Measurements from ENCODE around the gene DNAJC18.
"Not testable (repeated sequence)": the region's sequence is repeated elsewhere in the genome, so short reads cannot be mapped to it uniquely, and the experiment has no call there.

DNAJC18 gene

GRCh38 chr5:139426203-139426885 lies 13.0 kb downstream of the DNAJC18 start:
- no peak for DNase-seq (ENCODE audit: low read depth in 2 of 2)

- no peak for DNase-seq (ENCODE audit: low read depth in 2 of 2)
Observed at GRCh38 chr5:139425497-139425896, 13.8 kb downstream of the DNAJC18 start.

- DNase-seq (ENCODE audit: low read depth in 2 of 2): no peak
Observed at GRCh38 chr5:139422307-139422893, 16.9 kb downstream of the DNAJC18 start.

GRCh38 chr5:139419226-139420192 lies 19.8 kb downstream of the DNAJC18 start:
- DNase-seq (ENCODE audit: low read depth in 2 of 2): no peak

GRCh38 chr5:139418793-139419192 lies 20.5 kb downstream of the DNAJC18 start:
- no peak for DNase-seq (ENCODE audit: low read depth in 2 of 2)

- DNase-seq (ENCODE audit: low read depth in 2 of 2): no peak
Observed at GRCh38 chr5:139417214-139417613, 22.1 kb downstream of the DNAJC18 start.

GRCh38 chr5:139416651-139417050 lies 22.7 kb downstream of the DNAJC18 start:
- DNase-seq (ENCODE audit: low read depth in 2 of 2): no peak

GRCh38 chr5:139415869-139416268 lies 23.5 kb downstream of the DNAJC18 start:
- no peak for DNase-seq (ENCODE audit: low read depth in 2 of 2)

- no peak for DNase-seq (ENCODE audit: low read depth in 2 of 2)
Observed at GRCh38 chr5:139415221-139415861, 24.0 kb downstream of the DNAJC18 start.

GRCh38 chr5:139414581-139415130 lies 24.7 kb downstream of the DNAJC18 start:
- DNase-seq (ENCODE audit: low read depth in 2 of 2): no peak

GRCh38 chr5:139413963-139414362 lies 25.4 kb downstream of the DNAJC18 start:
- DNase-seq (ENCODE audit: low read depth in 2 of 2): no peak

GRCh38 chr5:139413153-139413552 lies 26.2 kb downstream of the DNAJC18 start:
- DNase-seq (ENCODE audit: low read depth in 2 of 2): no peak

GRCh38 chr5:139410993-139411828 lies 28.1 kb downstream of the DNAJC18 start:
- DNase-seq (ENCODE audit: low read depth in 2 of 2): no peak

- DNase-seq (ENCODE audit: low read depth in 2 of 2): no peak
Observed at GRCh38 chr5:139410121-139410992, 29.0 kb downstream of the DNAJC18 start.

- DNase-seq (ENCODE audit: low read depth in 2 of 2): not testable (repeated sequence)
Observed at GRCh38 chr5:139409116-139409515, 30.2 kb downstream of the DNAJC18 start.

GRCh38 chr5:139408191-139408590 lies 31.1 kb downstream of the DNAJC18 start:
- no peak for DNase-seq (ENCODE audit: low read depth in 2 of 2)

- no peak for DNase-seq (ENCODE audit: low read depth in 2 of 2)
Observed at GRCh38 chr5:139407517-139407916, 31.8 kb downstream of the DNAJC18 start.

GRCh38 chr5:139406963-139407362 lies 32.4 kb downstream of the DNAJC18 start:
- DNase-seq (ENCODE audit: low read depth in 2 of 2): no peak

- no peak for DNase-seq (ENCODE audit: low read depth in 2 of 2)
Observed at GRCh38 chr5:139404484-139404840, 34.9 kb downstream of the DNAJC18 start.

All from stimulated activated CD8-positive, alpha-beta memory T cell treated with anti-CD3 and anti-CD28 coated beads, Interleukin-7, amount 100 ng/mL, for 1 hour (primary cell).